Neural progenitor cell (in vitro differentiated cells): Measurements from ENCODE around the gene SDS. TPM values are rescaled to one million over a fixed set of nuclear protein-coding genes. Genes with fewer than 3 reads are reported as not detected.

Experiments used
- DNase-seq: peaks from one replicate; pipeline ENCODE4 v3.0.0-alpha.2; 2016; ENCODE audit warnings: low spot score
- H2AFZ ChIP-seq: fragments of 200-600 bp; sonication (generic); replicated peaks from 2 replicates; pipeline ENCODE4 v1.6.1; 2016; ENCODE audit warnings: antibody characterized with exemption
- H3F3A ChIP-seq: fragments of 200-600 bp; sonication (generic); 2 replicates; pipeline ENCODE4 v1.6.1; 2016; ENCODE audit warnings: antibody characterized with exemption, low read depth
- H3K27ac ChIP-seq: fragments of 200-600 bp; sonication (generic); 2 replicates; pipeline ENCODE4 v1.5.1; 2016; ENCODE audit warnings: mild to moderate bottlenecking
- H3K27me3 ChIP-seq: fragments of 200-600 bp; sonication (generic); 2 replicates; pipeline ENCODE4 v1.6.1; 2016; ENCODE audit warnings: mild to moderate bottlenecking, moderate library complexity
- H3K36me3 ChIP-seq: fragments of 200-600 bp; sonication (generic); 2 replicates; pipeline ENCODE4 v1.5.1; 2016
- H3K4me1 ChIP-seq: fragments of 200-600 bp; sonication (generic); 2 replicates; pipeline ENCODE4 v1.6.1; 2016; ENCODE audit warnings: mixed run types
- H3K4me2 ChIP-seq: fragments of 200-600 bp; sonication (generic); 2 replicates; pipeline ENCODE4 v1.6.1; 2016
- H3K4me3 ChIP-seq: fragments of 200-600 bp; sonication (generic); 2 replicates; pipeline ENCODE4 v1.5.1; 2016
- H3K79me2 ChIP-seq: fragments of 200-600 bp; sonication (generic); 2 replicates; pipeline ENCODE4 v1.6.1; 2016; ENCODE audit warnings: low read depth
- H3K9ac ChIP-seq: fragments of 200-600 bp; sonication (generic); 2 replicates; pipeline ENCODE4 v1.6.1; 2016
- H3K9me3 ChIP-seq: fragments of 200-600 bp; sonication (generic); 2 replicates; pipeline ENCODE4 v1.5.1; 2016; ENCODE audit warnings: low read depth
- H4K20me1 ChIP-seq: fragments of 200-600 bp; sonication (generic); 2 replicates; pipeline ENCODE4 v1.6.1; 2016; ENCODE audit warnings: low read depth
- H3K27ac Mint-ChIP-seq: 3 replicates; pipeline ENCODE4 v1.8.0; 2021; ENCODE audit warnings: mixed read lengths
- H3K27me3 Mint-ChIP-seq: 2 replicates; pipeline ENCODE4 v1.8.0; 2022; ENCODE audit warnings: low read depth, mild to moderate bottlenecking, inconsistent platforms, moderate library complexity, mixed read lengths; ENCODE audit not compliant: insufficient read depth
- H3K36me3 Mint-ChIP-seq: 3 replicates; pipeline ENCODE4 v1.8.0; 2021; ENCODE audit warnings: mixed read lengths
- H3K4me1 Mint-ChIP-seq: 3 replicates; pipeline ENCODE4 v1.8.0; 2021; ENCODE audit warnings: mixed read lengths
- H3K4me3 Mint-ChIP-seq: 3 replicates; pipeline ENCODE4 v1.8.0; 2021; ENCODE audit warnings: mild to moderate bottlenecking, moderate library complexity, mixed read lengths
- H3K9me3 Mint-ChIP-seq: 3 replicates; pipeline ENCODE4 v1.8.0; 2020; ENCODE audit warnings: mixed read lengths
- CTCF ChIP-seq: fragments of 200-600 bp; sonication (generic); IDR thresholded peaks from 2 replicates; pipeline ENCODE4 v1.5.1; 2017; ENCODE audit warnings: antibody characterized with exemption, mild to moderate bottlenecking
- EZH2 ChIP-seq: fragments of 200-600 bp; sonication (generic); IDR thresholded peaks from 2 replicates; pipeline ENCODE4 v1.6.1; 2017; ENCODE audit warnings: antibody characterized with exemption, mild to moderate bottlenecking, moderate library complexity
- EZH2phosphoT487 ChIP-seq: fragments of 200-600 bp; sonication (generic); IDR thresholded peaks from 2 replicates; pipeline ENCODE4 v1.6.1; 2017; ENCODE audit warnings: antibody characterized with exemption
- total RNA-seq: library from RNA; depleted of rRNA; stranded (reverse); fragments of >200 nt; gene quantifications from 2 replicates; pipeline ENCODE4 v1.2.3, GENCODE V29; 2015; ENCODE audit warnings: low replicate concordance

The SDS gene
- total RNA-seq, 1 donor from 2014 or later = not detected

GRCh38 chr12:113361574-113362370 lies 41.9 kb downstream of the SDS start:
- H3K9me3 ChIP-seq = no peaks in the 10 kb centered on the region
- H3K27me3 ChIP-seq = no peaks in the 10 kb centered on the region
- H3K4me1 ChIP-seq = peaks cover 7% of the 10 kb centered on the region
- Mint-ChIP-seq H3K4me1 (peaks cover 13% of the 10 kb centered on the region), H3K36me3 (no peaks in the 10 kb centered on the region), H3K27me3 (no peaks in the 10 kb centered on the region), H3K27ac (no peak overlapping the region), H3K4me3 (no peak overlapping the region), H3K9me3 (no peaks in the 10 kb centered on the region)
- no peaks in the 10 kb centered on the region for H3K36me3 ChIP-seq
- H3F3A ChIP-seq = peaks cover 15% of the 10 kb centered on the region
- H3K79me2 ChIP-seq = peaks cover 12% of the 10 kb centered on the region
- DNase-seq = no peak
- no peak overlapping the region for H3K27ac ChIP-seq
- H2AFZ ChIP-seq = no peak overlapping the region
- no peak for TF ChIP-seq EZH2
- no peak for TF ChIP-seq CTCF
- no peak for TF ChIP-seq EZH2phosphoT487
- H3K9ac ChIP-seq = no peak overlapping the region
- peaks cover 19% of the 10 kb centered on the region for H4K20me1 ChIP-seq
- H3K4me3 ChIP-seq = no peak overlapping the region
- H3K4me2 ChIP-seq = no peak overlapping the region

- H3K79me2 ChIP-seq = peaks cover 12% of the 10 kb centered on the region
- H3K36me3 ChIP-seq = no peaks in the 10 kb centered on the region
- no peak overlapping the region for H3K27ac ChIP-seq
- no peaks in the 10 kb centered on the region for H3K9me3 ChIP-seq
- DNase-seq = no peak
- no peak overlapping the region for H3K4me2 ChIP-seq
- Mint-ChIP-seq H3K27me3 (peaks cover 2% of the 10 kb centered on the region), H3K9me3 (no peaks in the 10 kb centered on the region), H3K4me3 (peak overlapping the region; percentile 84), H3K4me1 (peaks cover 11% of the 10 kb centered on the region), H3K36me3 (no peaks in the 10 kb centered on the region), H3K27ac (no peak overlapping the region)
- no peak overlapping the region for H3K4me3 ChIP-seq
- H3F3A ChIP-seq = peaks cover 15% of the 10 kb centered on the region
- H2AFZ ChIP-seq = no peak overlapping the region
- peaks cover 19% of the 10 kb centered on the region for H4K20me1 ChIP-seq
- H3K4me1 ChIP-seq = peaks cover 7% of the 10 kb centered on the region
- TF ChIP-seq EZH2phosphoT487 (no peak), CTCF (peak; percentile 35)
- H3K27me3 ChIP-seq = no peaks in the 10 kb centered on the region
- no peak overlapping the region for H3K9ac ChIP-seq
Measured at GRCh38 chr12:113359939-113360748, 43.5 kb downstream of the SDS start.

- Histone ChIP-seq H3F3A (peaks cover 15% of the 10 kb centered on the region), H3K9me3 (no peaks in the 10 kb centered on the region), H3K27ac (no peak overlapping the region), H3K36me3 (no peaks in the 10 kb centered on the region), H3K4me2 (peak overlapping the region; percentile 79), H2AFZ (no peak overlapping the region), H3K27me3 (no peaks in the 10 kb centered on the region), H3K9ac (peak overlapping the region; percentile 43), H3K4me3 (peak overlapping the region; percentile 76), H4K20me1 (peaks cover 19% of the 10 kb centered on the region), H3K79me2 (peaks cover 12% of the 10 kb centered on the region), H3K4me1 (peaks cover 7% of the 10 kb centered on the region)
- TF ChIP-seq EZH2phosphoT487 = no peak
- no peak for TF ChIP-seq CTCF
- Mint-ChIP-seq H3K9me3 (no peaks in the 10 kb centered on the region), H3K27ac (no peak overlapping the region), H3K4me3 (peak overlapping the region; percentile 84), H3K36me3 (no peaks in the 10 kb centered on the region), H3K4me1 (peaks cover 11% of the 10 kb centered on the region), H3K27me3 (peaks cover 2% of the 10 kb centered on the region)
- DNase-seq = no peak
Measured at GRCh38 chr12:113359133-113359938, 44.4 kb downstream of the SDS start.
